SHP77 (cell line): Measurements from ENCODE around the gene SH2D1A.
"Not testable (repeated sequence)": the region's sequence is repeated elsewhere in the genome, so short reads cannot be mapped to it uniquely, and the experiment has no call there.

Experiments
- DNase-seq, 2 experiments: peaks; one replicate each; lab custom pipeline; 2025; lab: John Stamatoyannopoulos, UW

Gene SH2D1A

DNA sequence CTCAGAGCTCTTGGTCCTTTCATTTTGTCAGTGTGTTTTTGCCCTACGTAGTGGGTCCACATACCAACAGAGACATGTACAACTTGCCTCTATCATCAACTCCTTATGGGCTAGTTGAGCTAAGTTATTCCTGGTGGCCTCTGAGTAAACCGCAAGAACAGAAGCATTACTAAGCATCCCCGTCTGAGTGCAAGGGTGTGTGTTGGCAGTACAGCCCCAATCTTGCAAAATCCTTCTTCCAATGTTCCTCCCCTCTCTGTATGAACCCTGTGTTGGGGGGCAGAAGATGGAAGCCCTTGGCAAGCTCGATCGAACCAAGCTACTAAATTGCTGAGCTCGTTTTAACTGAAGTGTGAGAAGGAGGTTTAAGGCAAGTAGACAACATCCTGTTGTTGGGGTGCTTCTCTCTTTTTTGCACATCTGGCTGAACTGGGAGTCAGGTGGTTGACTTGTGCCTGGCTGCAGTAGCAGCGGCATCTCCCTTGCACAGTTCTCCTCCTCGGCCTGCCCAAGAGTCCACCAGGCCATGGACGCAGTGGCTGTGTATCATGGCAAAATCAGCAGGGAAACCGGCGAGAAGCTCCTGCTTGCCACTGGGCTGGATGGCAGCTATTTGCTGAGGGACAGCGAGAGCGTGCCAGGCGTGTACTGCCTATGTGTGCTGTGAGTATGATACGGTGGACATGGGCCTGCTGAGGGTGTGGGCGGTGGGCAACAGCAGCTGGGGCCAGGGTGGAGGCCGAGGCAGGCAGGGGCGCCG is at the start of gene SH2D1A:
TSS of gene SH2D1A (plus strand) at position 447 of the 760 bp plus-strand sequence. CDS start at position 527, 80 bp downstream.
- DNase-seq, result no peak

DNA sequence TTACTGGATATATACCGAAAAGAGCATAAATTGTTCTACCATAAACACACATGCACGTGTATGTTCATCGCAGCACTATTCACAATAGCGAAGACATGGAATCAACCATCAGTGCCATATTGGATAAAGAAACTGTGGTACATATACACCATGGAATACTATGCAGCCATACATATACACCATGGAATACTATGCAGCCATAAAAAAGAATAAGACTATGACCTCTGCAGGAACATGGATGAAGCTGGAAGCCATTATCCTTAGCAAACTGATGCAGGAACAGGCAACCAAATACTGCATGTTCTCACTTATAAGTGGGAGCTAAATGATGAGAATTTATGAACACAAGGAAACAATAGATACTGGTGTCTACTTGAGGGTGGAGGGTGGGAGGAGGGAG is 47.0 kb upstream of the SH2D1A start:
- DNase-seq, result not testable (repeated sequence)

DNA sequence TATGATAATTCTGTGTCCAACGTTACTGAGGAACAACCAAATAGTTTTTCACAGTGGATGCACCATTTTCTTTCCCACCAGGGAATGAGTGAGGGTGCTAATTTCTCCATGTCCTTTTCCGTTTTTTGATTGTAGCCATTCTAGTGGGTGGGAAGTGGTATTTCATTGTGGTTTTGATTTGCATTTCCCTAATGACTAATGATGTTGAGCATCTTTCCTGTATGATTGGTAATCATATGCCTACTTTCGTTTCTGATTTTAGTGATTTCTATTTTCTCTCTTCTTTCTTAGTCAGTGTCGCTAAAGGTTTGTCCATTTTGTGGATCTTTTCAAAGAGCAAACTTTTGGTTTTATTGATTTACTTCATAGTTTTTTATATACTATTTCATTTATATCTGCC is 46.0 kb upstream of the SH2D1A start:
- no peak for DNase-seq

DNA sequence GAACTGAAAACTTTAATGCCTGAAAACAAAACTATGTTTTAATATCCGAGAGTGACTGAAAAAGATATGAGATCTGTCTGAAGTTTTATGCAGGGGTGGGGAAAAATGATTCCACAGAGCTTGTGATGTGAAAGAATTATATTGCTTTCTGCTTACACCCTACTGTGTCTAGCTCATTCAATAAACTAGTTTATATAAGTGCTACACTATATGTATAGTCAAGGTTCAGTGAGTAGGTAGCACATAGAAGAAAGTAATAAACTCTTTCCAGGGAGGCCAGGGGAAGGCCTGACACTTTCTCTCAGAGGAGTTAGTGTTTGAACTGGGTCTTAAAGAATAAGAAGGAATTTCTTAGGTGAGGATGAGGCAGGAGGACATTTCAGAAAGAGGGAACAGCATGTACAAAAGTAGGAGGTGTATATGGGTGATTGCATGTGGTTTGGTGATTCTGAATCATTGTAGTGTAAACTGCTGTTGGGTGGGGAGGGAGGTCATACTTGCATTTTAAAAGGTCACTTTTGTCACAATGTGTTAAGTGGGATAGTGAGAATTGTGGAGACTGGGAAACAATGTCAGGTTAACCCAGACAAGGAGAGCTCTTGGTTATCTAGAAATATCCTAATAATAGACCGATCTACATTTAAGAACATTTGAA is 39.0 kb upstream of the SH2D1A start:
- no peak for DNase-seq

DNA sequence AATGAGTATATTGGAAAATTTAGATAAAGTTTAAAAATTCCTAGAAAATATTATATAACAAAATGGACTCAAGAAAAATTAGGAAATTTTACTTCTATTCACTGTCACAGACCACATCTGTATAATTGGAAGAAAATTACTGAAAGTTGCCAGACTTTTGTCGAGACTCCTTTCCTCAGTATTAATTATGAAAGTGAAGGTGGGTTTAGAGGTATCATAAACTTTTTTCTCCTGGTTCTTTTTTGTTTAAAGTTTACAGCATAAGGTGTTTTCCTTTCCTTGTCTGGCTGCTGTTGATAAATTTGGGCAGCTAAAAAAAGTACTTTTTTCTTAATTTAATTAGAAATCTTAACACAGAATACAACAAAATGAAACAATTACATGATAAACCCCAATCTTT is 20.6 kb upstream of the SH2D1A start:
- DNase-seq, result no peak

DNA sequence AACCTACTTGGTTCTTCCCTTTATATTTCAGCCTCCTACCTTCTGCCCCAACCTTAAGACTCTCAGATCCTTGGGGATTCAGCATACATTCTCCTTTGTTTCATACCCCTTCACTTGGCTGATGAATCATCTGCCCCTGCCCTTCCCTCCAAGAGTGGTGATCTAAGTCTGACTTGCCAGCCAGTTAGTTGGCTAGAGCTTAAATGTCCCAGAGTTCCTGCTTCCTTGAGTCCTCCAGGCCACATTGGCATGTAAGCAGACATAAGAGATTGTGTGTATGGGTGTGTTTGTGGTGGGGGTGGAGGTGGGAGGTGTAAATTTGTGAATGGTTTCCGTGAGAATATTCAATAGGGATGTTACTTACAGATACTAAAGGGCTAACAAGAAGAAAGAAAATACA is 17.6 kb upstream of the SH2D1A start:
- no peak for DNase-seq

DNA sequence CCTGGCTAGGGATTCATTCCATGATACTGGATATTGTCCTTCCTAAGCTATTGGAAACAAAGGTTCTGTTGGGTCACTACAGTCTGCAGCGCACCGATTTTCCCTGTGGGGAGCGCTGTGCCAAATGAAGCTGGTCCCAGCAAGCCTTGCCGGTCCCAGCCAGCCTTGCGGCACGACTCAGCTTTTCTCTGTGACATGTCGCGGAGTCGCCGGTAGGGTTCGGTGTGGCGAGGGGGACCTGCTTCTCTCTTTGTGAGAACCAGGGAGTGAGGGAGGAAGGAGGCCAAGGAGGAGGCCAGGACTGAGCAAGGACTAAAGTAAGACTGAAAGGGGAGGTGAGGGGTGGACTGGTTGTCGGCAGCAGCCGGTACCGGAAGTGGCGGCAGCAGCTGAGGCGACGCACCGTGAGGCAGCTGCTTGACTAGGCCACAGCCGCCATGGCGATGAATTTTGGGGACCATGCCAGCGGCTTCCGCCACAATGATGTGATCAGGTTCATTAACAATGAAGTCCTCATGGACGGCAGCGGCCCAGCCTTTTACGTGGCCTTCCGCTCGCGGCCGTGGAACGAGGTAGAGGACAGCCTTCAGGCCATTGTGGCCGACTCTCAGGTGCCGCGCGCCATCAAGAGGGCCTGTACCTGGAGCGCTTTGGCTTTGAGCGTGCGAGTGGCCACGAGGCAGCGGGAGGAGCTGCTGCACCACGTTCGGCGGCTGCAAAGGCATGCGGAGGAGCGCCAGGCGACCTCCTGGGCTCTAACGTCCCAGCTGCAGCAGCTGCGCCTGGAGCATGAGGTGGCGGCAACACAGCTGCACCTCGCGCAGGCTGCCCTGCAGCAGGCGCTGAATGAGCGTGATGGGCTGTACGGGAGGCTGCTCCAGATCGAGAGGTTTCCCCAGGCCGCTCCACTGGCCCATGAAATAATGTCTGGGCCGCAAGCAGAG is 13.6 kb upstream of the SH2D1A start, which contains the start of gene TEX13D:
TSS of gene TEX13D (plus strand) at position 180 of the 944 bp plus-strand sequence. CDS start at position 438, 258 bp downstream.
- DNase-seq, result no peak

DNA sequence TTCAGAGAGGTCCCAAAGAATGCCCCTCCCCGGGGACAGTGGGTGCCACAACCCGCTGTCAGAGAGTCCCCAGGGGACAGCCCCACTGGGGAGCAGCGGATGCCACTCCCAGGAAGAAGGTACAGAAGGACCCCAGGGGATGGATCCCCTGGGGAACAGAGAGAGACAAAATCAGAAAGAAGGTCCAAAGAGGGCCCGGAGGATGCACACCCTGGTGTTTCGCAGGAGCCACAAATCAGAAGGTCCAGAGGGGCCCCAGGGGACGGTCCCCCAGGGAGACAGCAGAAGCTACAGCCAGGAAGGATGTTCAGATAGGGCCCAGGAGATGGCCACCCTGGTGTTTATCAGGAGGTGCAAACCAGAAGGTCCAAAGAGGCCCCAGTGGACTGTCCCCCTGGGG is 12.5 kb upstream of the SH2D1A start:
- DNase-seq, result no peak

DNA sequence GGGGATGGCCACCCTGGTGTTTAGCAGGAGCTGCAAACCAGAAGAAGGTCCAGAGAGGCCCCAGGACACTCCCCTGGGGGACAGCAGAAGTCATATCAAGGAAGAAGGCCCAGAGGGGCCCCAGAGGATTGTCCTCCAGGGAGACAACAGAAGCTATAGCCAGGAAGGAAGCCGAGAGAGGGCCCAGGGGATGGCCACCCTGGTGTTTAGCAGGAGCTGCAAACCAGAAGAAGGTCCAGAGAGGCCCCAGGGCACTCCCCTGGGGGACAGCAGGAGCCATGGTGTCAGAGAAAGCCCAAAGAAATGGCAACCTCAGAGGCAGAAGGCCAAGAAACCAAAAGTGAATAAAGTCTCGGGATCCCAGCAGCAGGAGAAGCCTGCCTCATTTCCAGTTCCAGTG is 11.8 kb upstream of the SH2D1A start:
- DNase-seq, result not testable (repeated sequence)

DNA sequence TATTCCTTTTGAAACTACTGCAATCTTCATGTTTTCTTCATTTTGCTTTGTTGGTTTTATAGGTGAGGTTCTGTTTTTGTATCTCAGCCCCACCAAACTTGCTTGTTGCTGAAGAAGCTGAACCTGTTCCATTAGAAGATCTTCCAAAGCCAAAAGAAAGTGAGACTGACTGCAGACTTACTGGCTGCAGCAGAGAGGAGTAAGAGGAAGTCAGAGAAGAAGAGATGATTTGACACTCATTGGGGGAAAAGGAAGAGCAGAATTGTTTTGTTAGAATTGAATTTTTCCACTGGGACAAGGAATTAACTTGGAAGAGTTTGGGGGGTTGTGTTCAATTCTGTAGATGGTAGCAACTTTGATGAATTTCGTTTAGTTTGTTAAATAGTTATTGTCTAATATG is 10.8 kb upstream of the SH2D1A start:
- no peak for DNase-seq

DNA sequence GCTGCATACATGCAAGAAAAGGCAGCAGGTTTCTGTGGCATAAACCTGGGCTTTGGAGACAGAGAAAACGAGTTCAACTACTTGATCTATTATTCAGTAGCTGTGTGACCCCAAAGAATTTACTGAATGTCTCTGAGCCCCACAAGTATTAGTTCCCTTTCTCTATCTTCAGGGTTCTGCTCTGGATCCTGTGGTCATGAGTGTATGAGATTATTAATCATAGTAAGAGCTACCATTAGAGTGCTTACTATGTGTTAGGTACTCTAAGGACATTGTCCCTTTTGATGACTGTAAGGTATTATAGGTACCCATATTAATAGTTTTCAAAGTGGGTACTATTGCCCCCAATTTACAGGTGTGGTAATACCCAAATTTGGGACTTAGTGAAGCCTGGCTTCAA is 8.4 kb upstream of the SH2D1A start:
- DNase-seq, result no peak

DNA sequence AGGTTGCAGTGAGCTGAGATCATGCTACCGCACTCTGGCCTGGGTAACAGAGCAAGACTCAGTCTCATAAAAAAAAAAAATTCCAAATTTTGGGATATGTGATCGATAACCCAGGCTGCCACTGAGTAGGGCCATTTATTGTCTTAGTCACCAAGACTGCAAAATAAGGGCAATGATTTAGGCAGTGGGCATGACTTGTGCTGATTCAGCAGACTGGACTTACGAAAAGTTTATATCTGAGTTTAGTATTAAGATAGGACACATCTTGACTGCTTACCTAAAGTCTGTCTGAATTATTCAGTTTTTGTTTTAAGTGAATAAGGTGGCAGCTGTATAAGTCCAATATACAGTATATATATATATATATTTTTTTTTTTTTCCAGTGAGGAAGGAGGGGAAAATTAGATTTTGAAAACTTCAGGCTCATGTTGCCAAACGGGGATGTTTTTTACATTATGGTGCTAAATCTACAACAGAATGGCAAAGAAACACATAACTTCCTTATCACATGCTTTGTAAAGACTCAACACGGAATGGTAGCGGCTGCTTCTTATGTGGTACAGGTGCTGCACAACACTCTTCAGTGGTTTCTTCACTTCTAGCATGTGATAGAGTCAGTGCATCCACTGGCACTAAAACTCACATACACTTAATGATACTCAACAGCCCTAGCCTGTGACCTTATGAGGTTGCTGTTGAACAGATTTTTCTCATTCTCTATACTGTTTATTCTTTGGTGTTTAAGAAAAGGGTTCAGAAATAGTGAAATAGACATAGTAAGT is 7.4 kb upstream of the SH2D1A start:
- DNase-seq, result no peak

DNA sequence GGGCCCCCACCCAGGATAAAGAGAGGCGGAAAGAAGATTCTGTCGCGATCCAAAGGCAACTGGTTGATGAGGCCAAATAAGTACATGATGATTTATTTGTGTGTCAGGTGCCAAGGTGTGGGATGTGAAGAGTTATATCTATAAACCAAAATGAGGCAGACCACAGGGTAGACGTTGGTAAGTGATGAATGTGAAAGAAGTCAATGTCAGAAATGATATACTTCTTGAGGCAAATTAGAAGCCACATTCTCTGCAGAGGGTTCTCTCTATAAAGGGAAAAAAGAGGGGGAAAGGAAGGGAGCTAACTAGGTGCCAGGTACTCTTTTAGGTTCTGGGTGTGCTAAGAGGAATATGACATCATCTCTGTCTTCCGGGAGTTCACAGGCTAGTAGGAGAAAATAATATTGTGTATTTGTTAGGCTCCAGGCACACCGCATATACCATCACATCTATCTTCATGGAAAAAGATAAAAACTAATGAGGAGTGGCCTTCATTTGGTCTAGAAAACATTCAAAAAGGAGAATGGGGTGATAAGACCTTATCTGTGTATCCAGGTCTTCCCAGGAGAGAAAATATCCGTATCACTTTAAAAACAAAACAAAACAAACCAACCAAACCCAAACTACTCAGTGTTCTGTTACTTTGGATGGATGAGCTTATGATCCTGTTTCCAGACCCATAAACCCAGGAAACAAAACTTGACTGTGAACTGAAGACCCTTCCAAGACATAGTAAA is 4.8 kb upstream of the SH2D1A start:
- no peak for DNase-seq

DNA sequence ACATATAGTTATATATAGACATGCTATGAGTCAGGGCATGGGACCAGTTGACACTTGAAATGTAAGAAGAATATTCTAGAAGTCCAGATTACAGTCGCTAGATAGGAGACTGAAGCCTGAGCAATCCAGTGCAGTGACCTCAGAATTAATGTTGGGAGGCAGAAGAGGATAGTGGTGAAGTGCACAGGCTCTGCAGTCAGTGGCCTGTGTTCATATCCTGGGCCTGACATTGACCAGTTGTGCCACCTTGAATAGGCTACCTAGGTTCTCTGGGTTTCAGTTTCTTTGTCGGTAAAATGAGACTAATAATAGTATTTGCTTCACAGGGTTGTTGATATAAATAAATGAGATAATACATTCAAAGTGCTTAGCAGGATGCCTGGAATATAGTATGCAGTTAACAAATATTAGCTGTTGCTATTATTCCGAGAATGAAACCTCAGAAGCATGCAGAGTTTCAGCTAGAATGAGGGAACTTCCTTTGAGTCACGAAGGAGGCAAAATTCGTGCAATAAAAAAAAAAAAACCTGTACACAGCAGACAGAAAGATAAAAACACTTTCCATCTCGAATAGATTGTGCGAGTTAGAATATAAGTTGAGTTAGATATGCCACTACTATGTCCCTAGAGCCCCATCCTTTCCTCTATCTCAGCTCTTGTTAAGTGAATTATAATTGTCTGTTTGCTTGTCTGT is 4.0 kb upstream of the SH2D1A start:
- no peak for DNase-seq

DNA sequence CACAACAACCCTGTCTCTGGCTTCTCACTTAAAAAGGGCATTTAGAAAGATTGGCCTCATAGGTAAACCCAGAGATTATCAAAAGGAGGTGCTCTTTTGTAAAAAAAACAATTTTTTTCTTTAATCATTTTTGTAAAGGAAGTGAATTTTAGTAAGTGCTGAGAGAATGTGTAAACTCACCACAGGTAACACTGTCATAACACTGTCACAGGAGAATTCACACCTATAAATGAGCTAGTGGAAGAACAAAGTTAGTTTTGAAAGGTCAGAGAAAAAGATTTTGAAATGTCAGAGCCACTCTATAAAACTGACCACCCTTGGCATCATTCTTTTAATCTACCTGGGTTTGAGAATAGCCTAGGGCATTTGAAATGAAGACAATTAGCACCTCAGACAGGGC is 3.3 kb upstream of the SH2D1A start:
- DNase-seq, result no peak

DNA sequence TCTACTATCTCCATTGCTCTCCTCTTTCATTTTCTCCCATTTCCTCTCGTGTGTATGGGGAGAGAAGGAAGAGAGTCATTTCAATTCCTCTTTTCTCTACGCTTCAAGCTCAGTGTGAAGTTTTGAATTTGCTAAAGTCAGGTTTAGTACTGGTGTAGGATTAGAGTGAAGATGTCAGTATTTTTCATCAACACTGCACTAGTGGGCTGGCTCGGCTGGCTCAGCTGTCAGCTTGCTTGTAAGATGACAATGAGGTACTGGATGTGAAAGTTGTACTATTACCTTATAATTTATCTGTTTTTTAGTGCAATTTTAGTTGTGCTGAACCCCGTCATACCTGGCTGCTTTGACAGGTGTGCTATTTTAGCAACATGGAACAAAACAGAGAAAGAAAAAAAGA is 2.1 kb upstream of the SH2D1A start:
- no peak for DNase-seq

DNA sequence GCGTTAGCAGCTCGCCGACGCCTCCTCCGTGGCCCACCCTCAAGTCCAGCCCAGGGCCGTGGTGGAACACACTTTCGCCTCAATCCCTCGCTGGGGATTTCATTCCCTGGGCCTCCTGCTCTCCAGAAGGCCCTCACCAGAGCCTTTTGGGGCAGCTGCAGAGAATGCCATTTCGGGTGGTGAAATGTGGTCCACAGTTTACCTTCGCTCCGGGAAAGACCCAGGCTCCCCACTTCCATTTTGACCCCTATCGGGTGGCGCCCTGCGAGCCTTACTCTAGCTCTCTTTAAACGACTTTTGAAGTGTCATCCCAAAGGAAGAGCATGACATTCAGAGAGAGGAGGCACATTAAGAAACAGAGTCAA is 496 bp downstream of the SH2D1A start:
- DNase-seq, result no peak

DNA sequence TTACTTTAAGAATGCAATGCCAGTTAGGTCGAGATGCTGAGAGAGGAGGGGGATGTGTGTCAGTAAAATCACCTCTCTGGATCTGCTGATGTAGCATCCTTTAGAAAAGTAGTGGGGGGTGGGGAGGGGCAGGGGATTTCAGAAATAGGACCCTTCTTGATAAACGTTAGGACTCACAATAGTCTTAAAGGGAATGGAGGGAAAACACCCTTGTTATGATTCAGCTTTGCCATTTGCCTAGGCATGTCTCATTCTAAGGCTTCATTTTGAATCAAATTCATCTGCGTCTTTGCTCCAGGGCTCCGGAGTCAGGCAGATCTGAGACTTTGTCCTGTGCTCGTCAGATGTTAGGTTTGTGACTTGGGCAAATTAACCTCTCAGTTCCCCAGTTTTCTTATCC is 879 bp downstream of the SH2D1A start:
- no peak for DNase-seq

DNA sequence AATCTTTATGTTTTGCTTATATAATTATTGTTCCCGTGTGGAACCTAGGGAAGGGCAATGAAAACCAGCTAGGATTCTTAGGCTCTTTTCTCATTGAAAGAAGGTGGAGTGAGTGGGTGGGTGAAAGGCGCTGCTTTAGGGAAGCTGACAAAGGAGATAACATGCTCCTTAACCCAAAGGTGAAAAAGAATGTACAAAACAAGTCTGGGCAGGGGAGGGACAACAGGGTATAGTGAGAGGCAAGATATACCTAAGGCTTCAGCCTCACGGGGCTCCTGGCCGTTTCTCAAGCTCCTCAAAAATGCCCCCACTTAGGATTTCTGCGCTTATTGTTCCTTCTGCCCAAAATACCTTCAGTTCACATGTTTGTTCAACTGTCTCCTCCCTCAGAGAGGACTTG is 1.8 kb downstream of the SH2D1A start:
- DNase-seq, result no peak

DNA sequence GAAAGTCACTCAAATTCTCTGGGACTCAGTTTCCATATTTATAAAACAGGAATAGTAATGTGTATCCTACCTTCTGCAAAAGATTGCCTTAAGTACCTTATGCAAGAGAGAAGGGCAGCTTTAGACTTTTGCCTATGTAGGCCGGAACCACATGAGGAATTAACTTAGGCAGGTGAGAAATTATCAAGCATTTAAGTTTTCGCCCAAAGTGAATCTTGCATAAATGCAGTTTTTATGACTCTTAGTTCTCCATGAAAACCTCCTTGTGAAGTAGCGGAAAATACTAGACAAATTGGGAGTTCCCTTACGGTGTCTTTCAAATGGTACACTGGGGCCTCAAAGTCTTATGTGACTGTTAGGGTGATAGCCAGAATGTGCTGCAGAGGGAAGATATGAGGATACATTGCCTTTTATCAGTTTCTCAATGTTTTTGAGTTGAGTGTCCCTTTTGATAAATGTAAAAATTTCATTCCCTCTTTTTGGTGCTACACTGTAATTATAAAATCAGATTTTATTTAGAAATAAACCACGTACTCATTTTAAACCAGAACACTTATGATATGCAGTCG is 2.6 kb downstream of the SH2D1A start:
- no peak for DNase-seq
